Neural progenitor cell (in vitro differentiated cells): Measurements from ENCODE around the gene CHMP4B. TPM values are rescaled to one million over a fixed set of nuclear protein-coding genes. Genes with fewer than 3 reads are reported as not detected.

Source experiments
- DNase-seq: peaks from one replicate; pipeline ENCODE4 v3.0.0-alpha.2; 2016; ENCODE audit warnings: low spot score
- H2AFZ ChIP-seq: fragments of 200-600 bp; sonication (generic); replicated peaks from 2 replicates; pipeline ENCODE4 v1.6.1; 2016; ENCODE audit warnings: antibody characterized with exemption
- H3F3A ChIP-seq: fragments of 200-600 bp; sonication (generic); 2 replicates; pipeline ENCODE4 v1.6.1; 2016; ENCODE audit warnings: antibody characterized with exemption, low read depth
- H3K27ac ChIP-seq: fragments of 200-600 bp; sonication (generic); 2 replicates; pipeline ENCODE4 v1.5.1; 2016; ENCODE audit warnings: mild to moderate bottlenecking
- H3K27me3 ChIP-seq: fragments of 200-600 bp; sonication (generic); 2 replicates; pipeline ENCODE4 v1.6.1; 2016; ENCODE audit warnings: mild to moderate bottlenecking, moderate library complexity
- H3K36me3 ChIP-seq: fragments of 200-600 bp; sonication (generic); 2 replicates; pipeline ENCODE4 v1.5.1; 2016
- H3K4me1 ChIP-seq: fragments of 200-600 bp; sonication (generic); 2 replicates; pipeline ENCODE4 v1.6.1; 2016; ENCODE audit warnings: mixed run types
- H3K4me2 ChIP-seq: fragments of 200-600 bp; sonication (generic); 2 replicates; pipeline ENCODE4 v1.6.1; 2016
- H3K4me3 ChIP-seq: fragments of 200-600 bp; sonication (generic); 2 replicates; pipeline ENCODE4 v1.5.1; 2016
- H3K79me2 ChIP-seq: fragments of 200-600 bp; sonication (generic); 2 replicates; pipeline ENCODE4 v1.6.1; 2016; ENCODE audit warnings: low read depth
- H3K9ac ChIP-seq: fragments of 200-600 bp; sonication (generic); 2 replicates; pipeline ENCODE4 v1.6.1; 2016
- H3K9me3 ChIP-seq: fragments of 200-600 bp; sonication (generic); 2 replicates; pipeline ENCODE4 v1.5.1; 2016; ENCODE audit warnings: low read depth
- H4K20me1 ChIP-seq: fragments of 200-600 bp; sonication (generic); 2 replicates; pipeline ENCODE4 v1.6.1; 2016; ENCODE audit warnings: low read depth
- H3K27ac Mint-ChIP-seq: 3 replicates; pipeline ENCODE4 v1.8.0; 2021; ENCODE audit warnings: mixed read lengths
- H3K27me3 Mint-ChIP-seq: 2 replicates; pipeline ENCODE4 v1.8.0; 2022; ENCODE audit warnings: low read depth, mild to moderate bottlenecking, inconsistent platforms, moderate library complexity, mixed read lengths; ENCODE audit not compliant: insufficient read depth
- H3K36me3 Mint-ChIP-seq: 3 replicates; pipeline ENCODE4 v1.8.0; 2021; ENCODE audit warnings: mixed read lengths
- H3K4me1 Mint-ChIP-seq: 3 replicates; pipeline ENCODE4 v1.8.0; 2021; ENCODE audit warnings: mixed read lengths
- H3K4me3 Mint-ChIP-seq: 3 replicates; pipeline ENCODE4 v1.8.0; 2021; ENCODE audit warnings: mild to moderate bottlenecking, moderate library complexity, mixed read lengths
- H3K9me3 Mint-ChIP-seq: 3 replicates; pipeline ENCODE4 v1.8.0; 2020; ENCODE audit warnings: mixed read lengths
- CTCF ChIP-seq: fragments of 200-600 bp; sonication (generic); IDR thresholded peaks from 2 replicates; pipeline ENCODE4 v1.5.1; 2017; ENCODE audit warnings: antibody characterized with exemption, mild to moderate bottlenecking
- EZH2 ChIP-seq: fragments of 200-600 bp; sonication (generic); IDR thresholded peaks from 2 replicates; pipeline ENCODE4 v1.6.1; 2017; ENCODE audit warnings: antibody characterized with exemption, mild to moderate bottlenecking, moderate library complexity
- EZH2phosphoT487 ChIP-seq: fragments of 200-600 bp; sonication (generic); IDR thresholded peaks from 2 replicates; pipeline ENCODE4 v1.6.1; 2017; ENCODE audit warnings: antibody characterized with exemption
- total RNA-seq: library from RNA; depleted of rRNA; stranded (reverse); fragments of >200 nt; gene quantifications from 2 replicates; pipeline ENCODE4 v1.2.3, GENCODE V29; 2015; ENCODE audit warnings: low replicate concordance

CHMP4B gene
- total RNA-seq, 1 donor from 2014 or later, result 40.7 TPM

DNA sequence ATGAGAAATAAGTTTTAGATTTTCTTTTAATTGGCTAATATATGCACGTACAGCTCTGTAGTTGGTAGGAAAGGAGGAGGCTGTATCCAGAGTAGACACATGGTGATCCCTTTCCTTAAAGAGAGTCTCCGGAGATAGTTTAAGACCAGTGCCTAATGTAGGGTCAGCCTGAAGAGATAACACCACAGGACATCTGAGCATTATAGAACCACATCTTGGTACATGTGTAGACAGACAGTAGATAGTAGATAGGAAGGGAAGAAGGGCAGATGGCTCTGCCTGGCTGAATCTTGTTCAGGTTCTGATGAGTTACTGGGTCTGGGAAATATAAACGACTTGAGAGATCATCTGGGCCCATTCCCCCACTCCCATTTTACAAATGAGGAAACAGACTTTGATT, 18.5 kb downstream of the CHMP4B start:
- Mint-ChIP-seq H3K9me3 (no peaks in the 10 kb centered on the region), H3K4me3 (no peak overlapping the region), H3K27ac (peak overlapping the region; percentile 26), H3K27me3 (peaks cover 2% of the 10 kb centered on the region), H3K36me3 (peaks cover 9% of the 10 kb centered on the region), H3K4me1 (peaks cover 86% of the 10 kb centered on the region)
- DNase-seq, result no peak
- Histone ChIP-seq H3K4me1 (peaks cover 32% of the 10 kb centered on the region), H3K36me3 (no peaks in the 10 kb centered on the region), H3K4me3 (no peak overlapping the region), H2AFZ (no peak overlapping the region), H3K4me2 (no peak overlapping the region), H3K27ac (no peak overlapping the region), H3K79me2 (peaks cover 80% of the 10 kb centered on the region), H3F3A (peaks cover 13% of the 10 kb centered on the region), H3K9me3 (no peaks in the 10 kb centered on the region), H4K20me1 (peaks cover 76% of the 10 kb centered on the region), H3K27me3 (no peaks in the 10 kb centered on the region), H3K9ac (no peak overlapping the region)
- TF ChIP-seq CTCF (no peak), EZH2phosphoT487 (no peak), EZH2 (no peak)

GRCh38 chr20:33830371-33830770, 19.2 kb downstream of the CHMP4B start:
- H3K36me3 Mint-ChIP-seq, result peaks cover 15% of the 10 kb centered on the region
- DNase-seq, result no peak
- Histone ChIP-seq H3K9me3 (peaks cover under 1% of the 10 kb centered on the region), H3K27me3 (no peaks in the 10 kb centered on the region), H3K4me2 (no peak overlapping the region), H3K4me3 (no peak overlapping the region), H3F3A (peaks cover 13% of the 10 kb centered on the region), H4K20me1 (peaks cover 68% of the 10 kb centered on the region), H3K4me1 (peaks cover 31% of the 10 kb centered on the region), H2AFZ (no peak overlapping the region), H3K9ac (no peak overlapping the region), H3K36me3 (no peaks in the 10 kb centered on the region), H3K79me2 (peaks cover 80% of the 10 kb centered on the region), H3K27ac (no peak overlapping the region)
- H3K4me3 Mint-ChIP-seq, result peak overlapping the region; percentile 57
- H3K9me3 Mint-ChIP-seq, result no peaks in the 10 kb centered on the region
- peaks cover 81% of the 10 kb centered on the region for H3K4me1 Mint-ChIP-seq
- peaks cover 2% of the 10 kb centered on the region for H3K27me3 Mint-ChIP-seq
- peak overlapping the region; percentile 79 for H3K27ac Mint-ChIP-seq
- TF ChIP-seq EZH2 (no peak), CTCF (no peak), EZH2phosphoT487 (no peak)

DNA sequence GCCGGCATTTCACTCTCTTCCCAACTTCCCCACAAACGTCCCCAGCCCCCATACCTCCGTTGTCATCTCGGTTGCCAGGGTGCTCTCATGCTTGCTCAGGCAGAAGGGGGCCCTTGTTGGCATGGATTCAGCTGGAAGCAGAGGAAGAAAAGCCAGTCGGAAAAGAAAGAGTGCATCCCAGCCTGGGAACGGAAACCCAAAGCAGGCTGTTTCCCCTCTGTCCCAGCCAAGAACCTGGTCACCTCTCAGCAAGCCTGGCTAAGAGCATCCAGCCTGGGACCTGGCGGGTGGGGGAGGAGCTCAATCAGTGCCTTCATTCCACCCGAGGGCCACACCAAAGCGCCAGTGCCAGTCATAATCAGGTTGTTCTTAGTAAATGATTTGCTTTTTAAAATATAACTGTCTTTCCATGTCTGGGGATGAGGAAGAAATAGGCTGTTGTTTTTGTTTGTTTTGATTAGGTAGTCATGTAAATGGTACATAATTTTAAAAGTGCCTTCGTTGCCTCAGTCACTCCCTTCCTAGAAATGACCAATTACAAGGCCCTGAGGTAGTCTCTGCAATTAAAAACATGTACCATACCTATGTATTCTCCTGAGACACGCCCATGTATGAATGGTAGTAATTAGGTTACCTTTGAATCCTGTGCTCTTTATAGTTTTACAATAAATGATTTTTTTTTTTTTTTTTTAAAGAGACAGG, 21.1 kb downstream of the CHMP4B start:
- Mint-ChIP-seq H3K27ac (peak overlapping the region; percentile 98), H3K4me1 (peaks cover 68% of the 10 kb centered on the region), H3K4me3 (peak overlapping the region; percentile 39), H3K9me3 (no peaks in the 10 kb centered on the region), H3K36me3 (peaks cover 21% of the 10 kb centered on the region), H3K27me3 (peaks cover 2% of the 10 kb centered on the region)
- Histone ChIP-seq H3K36me3 (no peaks in the 10 kb centered on the region), H4K20me1 (peaks cover 56% of the 10 kb centered on the region), H3K4me1 (peaks cover 23% of the 10 kb centered on the region), H2AFZ (no peak overlapping the region), H3K79me2 (peaks cover 85% of the 10 kb centered on the region), H3K9me3 (peaks cover 3% of the 10 kb centered on the region), H3K4me3 (peak overlapping the region; percentile 10), H3K27ac (peak overlapping the region; percentile 46), H3K27me3 (no peaks in the 10 kb centered on the region), H3K4me2 (peak overlapping the region; percentile 65), H3F3A (peaks cover 13% of the 10 kb centered on the region), H3K9ac (no peak overlapping the region)
- no peak for TF ChIP-seq CTCF
- no peak for TF ChIP-seq EZH2
- TF ChIP-seq EZH2phosphoT487, result no peak
- peak; percentile 61 for DNase-seq
